ENCODE results near the gene PACC1. TPM values are rescaled to one million over a fixed set of nuclear protein-coding genes. Genes with fewer than 3 reads are reported as not detected.
A peak's percentile ranks its signal among the peaks of the same experiment; 100 is the strongest.

Gene PACC1
- total RNA-seq, 5 donors from 2014 or later (not counting 1 experiment from before 2014, with no cell fraction given) = 5.5 to 16.4 (median 11.1) TPM

GRCh38 chr1:212446333-212446732, 31.6 kb upstream of the PACC1 start:
- Histone ChIP-seq H3K27me3 (replicated peaks in 1 of 2; ENCODE audit: control insufficient read depth in 2 of 2, extremely low read depth in 1 of 2, insufficient read depth in 2 of 2, low read length in 1 of 2) (no peaks in the 10 kb centered on the region), H3K4me3 (ENCODE audit: control insufficient read depth in 1 of 2, extremely low read depth in 1 of 2, low read length in 1 of 2) (no peak overlapping the region), H3K4me1 (ENCODE audit: control insufficient read depth in 1 of 2, extremely low read depth in 1 of 2, insufficient read depth in 2 of 2, low read length in 2 of 2) (no peaks in the 10 kb centered on the region), H3K9me3 (no peaks in the 10 kb centered on the region), H3K36me3 (ENCODE audit: control insufficient read depth in 2 of 2, extremely low read depth in 1 of 2, insufficient read depth in 1 of 2, low read length in 1 of 2) (peaks cover 0 to 15% of the 10 kb centered on the region in 2 donors), H3K27ac (ENCODE audit: low read length) (no peak overlapping the region)
- Mint-ChIP-seq H3K9me3 (no peaks in the 10 kb centered on the region), H3K4me3 (no peak overlapping the region), H3K27me3 (no peaks in the 10 kb centered on the region), H3K36me3 (peaks cover 12% of the 10 kb centered on the region), H3K27ac (no peak overlapping the region), H3K4me1 (no peaks in the 10 kb centered on the region)
- ChIA-PET CTCF (no interaction called here), POLR2A (no interaction called here)
- DNase-seq (no peak), ATAC-seq (replicated peaks in 1 of 4) (no peak)
- 96% methylated on average over 7 of the region's 8 CpGs for WGBS (ENCODE audit: insufficient coverage)

DNA sequence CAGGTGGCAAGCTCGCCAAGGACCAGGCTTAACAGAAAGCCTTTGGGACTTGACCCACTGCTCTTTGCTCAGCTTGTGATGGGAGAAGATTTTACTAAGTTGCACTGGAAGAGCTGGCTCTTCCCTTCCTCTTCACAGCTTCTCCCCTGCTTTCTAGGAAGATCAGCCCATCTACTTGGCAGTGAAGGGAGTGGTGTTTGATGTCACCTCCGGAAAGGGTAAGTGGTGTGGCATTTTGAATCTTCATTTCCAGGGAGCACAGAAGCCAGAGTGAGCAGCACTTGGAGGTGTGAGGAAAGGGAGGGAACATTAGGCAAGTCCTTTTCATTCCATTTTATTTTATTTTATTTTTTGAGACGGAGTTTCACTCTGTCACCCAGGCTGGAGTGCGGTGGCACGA, 27.7 kb upstream of the PACC1 start:
- Mint-ChIP-seq H3K9me3 (no peaks in the 10 kb centered on the region), H3K36me3 (peaks cover 12% of the 10 kb centered on the region), H3K27ac (no peak overlapping the region), H3K4me1 (peaks cover 1 to 8% (median 8%) of the 10 kb centered on the region in 3 donors), H3K27me3 (no peaks in the 10 kb centered on the region), H3K4me3 (no peak overlapping the region)
- Histone ChIP-seq H3K4me3 (ENCODE audit: control insufficient read depth in 1 of 2, extremely low read depth in 1 of 2, low read length in 1 of 2) (no peak overlapping the region), H3K36me3 (ENCODE audit: control insufficient read depth in 2 of 2, extremely low read depth in 1 of 2, insufficient read depth in 1 of 2, low read length in 1 of 2) (peaks cover 3 to 15% of the 10 kb centered on the region in 2 donors), H3K27ac (ENCODE audit: low read length) (no peak overlapping the region), H3K27me3 (replicated peaks in 1 of 2; ENCODE audit: control insufficient read depth in 2 of 2, extremely low read depth in 1 of 2, insufficient read depth in 2 of 2, low read length in 1 of 2) (no peaks in the 10 kb centered on the region), H3K9me3 (no peaks in the 10 kb centered on the region), H3K4me1 (ENCODE audit: control insufficient read depth in 1 of 2, extremely low read depth in 1 of 2, insufficient read depth in 2 of 2, low read length in 2 of 2) (no peaks in the 10 kb centered on the region)
- ATAC-seq (replicated peaks in 1 of 4) (no peak), DNase-seq (no peak)
- 95% methylated on average over 3 of the region's 5 CpGs for WGBS (ENCODE audit: insufficient coverage)
- ChIA-PET POLR2A (no interaction called here), CTCF (no interaction called here)

DNA sequence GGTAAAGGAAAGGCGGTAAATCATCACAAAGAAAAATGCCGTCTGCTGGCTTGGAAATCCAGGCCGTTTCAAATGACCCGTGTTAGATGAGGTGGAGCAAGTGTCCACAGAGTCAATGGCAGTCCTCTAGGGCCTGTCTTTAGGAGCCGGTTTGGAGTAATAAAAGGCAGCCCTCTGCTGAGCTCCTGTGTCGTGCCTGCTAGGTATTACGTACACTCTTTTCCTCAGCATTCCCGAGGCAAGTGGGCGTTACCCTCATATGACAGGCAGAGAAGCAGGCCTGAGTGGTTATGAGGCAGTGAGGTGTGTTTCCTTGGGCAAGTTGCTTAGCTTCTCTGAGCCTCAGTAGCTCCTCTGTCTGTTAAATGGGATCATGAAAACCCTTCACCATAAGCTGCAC, 25.7 kb upstream of the PACC1 start:
- ChIA-PET POLR2A (interaction anchor here in 1 of 2 donors (0.6 kb wide), 1 partner anchor 366 kb away, joined by 6 read pairs; no protein-coding TSS in a partner anchor), CTCF (interaction anchor here (0.6 to 1.3 kb wide), 7 partner anchors 9 to 422 kb away, joined by 3 to 5 read pairs (median 3); no protein-coding TSS in a partner anchor)
- Histone ChIP-seq H3K27ac (ENCODE audit: low read length) (no peak overlapping the region), H3K9me3 (no peaks in the 10 kb centered on the region), H3K27me3 (replicated peaks in 1 of 2; ENCODE audit: control insufficient read depth in 2 of 2, extremely low read depth in 1 of 2, insufficient read depth in 2 of 2, low read length in 1 of 2) (no peaks in the 10 kb centered on the region), H3K4me1 (ENCODE audit: control insufficient read depth in 1 of 2, extremely low read depth in 1 of 2, insufficient read depth in 2 of 2, low read length in 2 of 2) (no peaks in the 10 kb centered on the region), H3K36me3 (ENCODE audit: control insufficient read depth in 2 of 2, extremely low read depth in 1 of 2, insufficient read depth in 1 of 2, low read length in 1 of 2) (peaks cover 3 to 6% of the 10 kb centered on the region in 2 donors), H3K4me3 (ENCODE audit: control insufficient read depth in 1 of 2, extremely low read depth in 1 of 2, low read length in 1 of 2) (no peak overlapping the region)
- Mint-ChIP-seq H3K36me3 (peaks cover 7% of the 10 kb centered on the region), H3K4me3 (no peak overlapping the region), H3K4me1 (peaks cover 6 to 15% (median 10%) of the 10 kb centered on the region in 3 donors), H3K27ac (no peak overlapping the region), H3K9me3 (no peaks in the 10 kb centered on the region), H3K27me3 (no peaks in the 10 kb centered on the region)
- ATAC-seq (replicated peaks in 1 of 4) (no peak), DNase-seq (no peak)
- 82% methylated on average over 9 of the region's 9 CpGs for WGBS (ENCODE audit: insufficient coverage)

GRCh38 chr1:212438831-212439237, 24.1 kb upstream of the PACC1 start:
- Histone ChIP-seq H3K4me1 (ENCODE audit: control insufficient read depth in 1 of 2, extremely low read depth in 1 of 2, insufficient read depth in 2 of 2, low read length in 2 of 2) (peaks cover 0 to 5% of the 10 kb centered on the region in 2 experiments), H3K27me3 (replicated peaks in 1 of 2; ENCODE audit: control insufficient read depth in 2 of 2, extremely low read depth in 1 of 2, insufficient read depth in 2 of 2, low read length in 1 of 2) (no peaks in the 10 kb centered on the region), H3K9me3 (no peaks in the 10 kb centered on the region), H3K36me3 (ENCODE audit: control insufficient read depth in 2 of 2, extremely low read depth in 1 of 2, insufficient read depth in 1 of 2, low read length in 1 of 2) (peaks cover 0 to 3% of the 10 kb centered on the region in 2 donors), H3K4me3 (ENCODE audit: control insufficient read depth in 1 of 2, extremely low read depth in 1 of 2, low read length in 1 of 2) (no peak overlapping the region), H3K27ac (ENCODE audit: low read length) (no peak overlapping the region)
- no peak overlapping the region for H3K27ac Mint-ChIP-seq
- WGBS (ENCODE audit: insufficient coverage) = no CpG with 5 or more reads among the region's 2 CpGs
- ATAC-seq (replicated peaks in 1 of 4) (no peak), DNase-seq (no peak)
- no peaks in the 10 kb centered on the region for H3K9me3 Mint-ChIP-seq
- H3K4me3 Mint-ChIP-seq = no peak overlapping the region
- ChIA-PET POLR2A (interaction anchor here in 1 of 2 donors (0.6 kb wide), 1 partner anchor 12 kb away, joined by 4 read pairs; no protein-coding TSS in a partner anchor), CTCF (interaction anchor here in 1 of 2 donors (0.6 kb wide), 1 partner anchor 72 kb away, joined by 4 read pairs; no protein-coding TSS in a partner anchor)
- H3K36me3 Mint-ChIP-seq = peaks cover 4% of the 10 kb centered on the region
- H3K27me3 Mint-ChIP-seq = no peaks in the 10 kb centered on the region
- H3K4me1 Mint-ChIP-seq = peaks cover 17 to 24% (median 21%) of the 10 kb centered on the region in 3 donors

DNA sequence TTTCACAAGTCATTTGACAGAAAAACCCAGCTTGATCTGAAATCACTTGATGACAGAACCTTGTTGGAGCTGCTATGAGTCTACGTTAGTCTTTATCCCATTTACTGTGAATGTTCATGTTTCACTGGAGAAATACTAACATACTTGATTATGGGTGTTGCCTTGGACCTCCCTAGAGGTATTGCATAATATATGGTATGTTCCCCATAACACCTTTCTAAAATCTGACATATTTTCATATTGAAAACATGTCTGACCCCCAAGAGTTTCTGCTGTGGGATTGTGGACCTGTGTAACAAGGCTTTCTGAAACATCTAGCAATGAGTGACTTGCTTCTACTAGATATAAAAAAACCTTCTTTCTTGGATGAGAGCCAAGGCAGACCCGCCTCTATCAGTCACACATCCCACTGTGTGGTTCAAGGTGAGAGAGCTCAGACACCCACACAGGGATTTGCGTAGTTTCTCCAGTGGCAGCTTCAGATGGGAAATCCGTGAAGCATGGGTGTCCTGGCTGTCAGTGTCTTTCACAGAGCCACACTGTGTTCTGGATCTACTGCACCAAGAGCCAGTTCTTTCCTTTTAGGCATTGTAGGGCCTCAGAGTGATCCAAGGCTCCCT, 22.6 kb upstream of the PACC1 start:
- peaks cover 22 to 31% (median 27%) of the 10 kb centered on the region in 3 donors for H3K4me1 Mint-ChIP-seq
- no peaks in the 10 kb centered on the region for H3K27me3 Mint-ChIP-seq
- no peak overlapping the region for H3K27ac Mint-ChIP-seq
- WGBS (ENCODE audit: insufficient coverage) = 0% methylated on average over 1 of the region's 4 CpGs
- Histone ChIP-seq H3K4me3 (ENCODE audit: control insufficient read depth in 1 of 2, extremely low read depth in 1 of 2, low read length in 1 of 2) (no peak overlapping the region), H3K4me1 (ENCODE audit: control insufficient read depth in 1 of 2, extremely low read depth in 1 of 2, insufficient read depth in 2 of 2, low read length in 2 of 2) (peaks cover 2 to 15% of the 10 kb centered on the region in 2 experiments), H3K27ac (ENCODE audit: low read length) (no peak overlapping the region), H3K9me3 (no peaks in the 10 kb centered on the region), H3K36me3 (ENCODE audit: control insufficient read depth in 2 of 2, extremely low read depth in 1 of 2, insufficient read depth in 1 of 2, low read length in 1 of 2) (peaks cover 0 to 3% of the 10 kb centered on the region in 2 donors), H3K27me3 (replicated peaks in 1 of 2; ENCODE audit: control insufficient read depth in 2 of 2, extremely low read depth in 1 of 2, insufficient read depth in 2 of 2, low read length in 1 of 2) (no peaks in the 10 kb centered on the region)
- ATAC-seq (replicated peaks in 1 of 4) = no peak
- H3K4me3 Mint-ChIP-seq = no peak overlapping the region
- H3K36me3 Mint-ChIP-seq = peaks cover 2% of the 10 kb centered on the region
- ChIA-PET CTCF (interaction anchor here in 1 of 2 donors (1.5 kb wide), 1 partner anchor 19 kb away, joined by 3 read pairs; no protein-coding TSS in a partner anchor), POLR2A (interaction anchor here in 1 of 2 donors (0.6 kb wide), 1 partner anchor 334 kb away, joined by 3 read pairs; no protein-coding TSS in a partner anchor)
- no peak for DNase-seq
- no peaks in the 10 kb centered on the region for H3K9me3 Mint-ChIP-seq

- WGBS (ENCODE audit: insufficient coverage) = 100% methylated on average over 3 of the region's 4 CpGs
- H3K4me3 ChIP-seq (ENCODE audit: control insufficient read depth in 1 of 2, extremely low read depth in 1 of 2, low read length in 1 of 2) = no peak overlapping the region
- no peaks in the 10 kb centered on the region for H3K9me3 ChIP-seq
- ChIA-PET POLR2A (no interaction called here), CTCF (no interaction called here)
- no peak overlapping the region for H3K27ac ChIP-seq (ENCODE audit: low read length)
- H3K27me3 ChIP-seq (replicated peaks in 1 of 2; ENCODE audit: control insufficient read depth in 2 of 2, extremely low read depth in 1 of 2, insufficient read depth in 2 of 2, low read length in 1 of 2) = no peaks in the 10 kb centered on the region
- H3K27me3 Mint-ChIP-seq = no peaks in the 10 kb centered on the region
- no peaks in the 10 kb centered on the region for H3K36me3 ChIP-seq (ENCODE audit: control insufficient read depth in 2 of 2, extremely low read depth in 1 of 2, insufficient read depth in 1 of 2, low read length in 1 of 2)
- no peaks in the 10 kb centered on the region for H3K9me3 Mint-ChIP-seq
- DNase-seq = no peak
- H3K36me3 Mint-ChIP-seq = no peaks in the 10 kb centered on the region
- no peak overlapping the region for H3K27ac Mint-ChIP-seq
- H3K4me1 ChIP-seq (ENCODE audit: control insufficient read depth in 1 of 2, extremely low read depth in 1 of 2, insufficient read depth in 2 of 2, low read length in 2 of 2) = peaks cover 2 to 19% of the 10 kb centered on the region in 2 experiments
- peaks cover 28 to 43% (median 41%) of the 10 kb centered on the region in 3 donors for H3K4me1 Mint-ChIP-seq
- ATAC-seq (replicated peaks in 1 of 4) = no peak
- H3K4me3 Mint-ChIP-seq = peak overlapping the region in 1 of 3 donors; percentile 1
Observed at GRCh38 chr1:212434992-212435391, 20.3 kb upstream of the PACC1 start.

All from T-cell (primary cell).